Measurements from ENCODE around the gene CLUH.
"Not testable (repeated sequence)": the region's sequence is repeated elsewhere in the genome, so short reads cannot be mapped to it uniquely, and the experiment has no call there.

DNA sequence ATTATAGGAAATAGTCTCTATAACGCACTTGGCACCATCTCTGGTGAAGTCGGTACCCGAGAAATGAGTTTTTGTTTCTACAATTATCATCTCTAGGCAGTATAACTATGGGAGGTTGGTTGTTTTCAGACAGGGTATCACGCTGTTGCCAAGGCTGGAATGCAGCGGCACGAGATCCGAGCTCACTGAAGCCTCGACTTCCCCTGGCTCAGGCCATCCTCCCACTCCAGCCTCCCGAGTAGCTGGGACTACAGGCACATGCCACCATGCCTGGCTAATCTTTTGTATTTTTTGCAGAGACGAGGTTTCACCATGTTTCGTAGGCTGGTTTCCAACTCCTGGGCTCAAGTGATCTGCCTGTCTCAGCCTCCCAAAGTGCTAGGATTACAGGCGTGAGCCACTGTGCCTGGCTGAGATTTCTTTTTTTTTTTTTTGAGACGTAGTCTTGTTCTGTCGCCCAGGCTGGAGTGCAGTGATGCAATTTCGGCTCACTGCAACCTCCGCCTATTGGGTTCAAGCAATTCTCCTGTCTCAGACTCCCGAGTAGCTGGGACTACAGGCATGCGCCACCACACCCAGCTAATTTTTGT is 12.3 kb downstream of the CLUH start:
- TF ChIP-seq, protein P1, sequence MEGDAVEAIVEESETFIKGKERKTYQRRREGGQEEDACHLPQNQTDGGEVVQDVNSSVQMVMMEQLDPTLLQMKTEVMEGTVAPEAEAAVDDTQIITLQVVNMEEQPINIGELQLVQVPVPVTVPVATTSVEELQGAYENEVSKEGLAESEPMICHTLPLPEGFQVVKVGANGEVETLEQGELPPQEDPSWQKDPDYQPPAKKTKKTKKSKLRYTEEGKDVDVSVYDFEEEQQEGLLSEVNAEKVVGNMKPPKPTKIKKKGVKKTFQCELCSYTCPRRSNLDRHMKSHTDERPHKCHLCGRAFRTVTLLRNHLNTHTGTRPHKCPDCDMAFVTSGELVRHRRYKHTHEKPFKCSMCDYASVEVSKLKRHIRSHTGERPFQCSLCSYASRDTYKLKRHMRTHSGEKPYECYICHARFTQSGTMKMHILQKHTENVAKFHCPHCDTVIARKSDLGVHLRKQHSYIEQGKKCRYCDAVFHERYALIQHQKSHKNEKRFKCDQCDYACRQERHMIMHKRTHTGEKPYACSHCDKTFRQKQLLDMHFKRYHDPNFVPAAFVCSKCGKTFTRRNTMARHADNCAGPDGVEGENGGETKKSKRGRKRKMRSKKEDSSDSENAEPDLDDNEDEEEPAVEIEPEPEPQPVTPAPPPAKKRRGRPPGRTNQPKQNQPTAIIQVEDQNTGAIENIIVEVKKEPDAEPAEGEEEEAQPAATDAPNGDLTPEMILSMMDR (IDR thresholded peaks at IDR 0.05; ENCODE audit: low read length): not testable (repeated sequence)
- TF ChIP-seq EZH2phosphoT487 (IDR thresholded peaks at IDR 0.05; ENCODE audit: low read length); EZH2 (optimal IDR thresholded peaks at IDR 0.05; ENCODE audit: low read depth, low read length): not testable (repeated sequence)

All from MM.1S (cell line).